HG03378 (cell line): Measurements from ENCODE around the gene NRARP.
"Not testable (repeated sequence)": the region's sequence is repeated elsewhere in the genome, so short reads cannot be mapped to it uniquely, and the experiment has no call there.

ENCODE experiments used
- ATAC-seq: cut with Tn5 transposase; IDR thresholded peaks from one replicate; pipeline ENCODE4 v1.9.1; 2021; ENCODE audit warnings: mild to moderate bottlenecking, moderate library complexity; ENCODE audit not compliant: unreplicated experiment

The NRARP gene

GRCh38 chr9:137302118-137302448 is at the start of gene NRARP:
Gene NRARP (minus strand): TSS chr9:137302271. CDS start chr9:137301928, 343 bp downstream.
- peak; percentile 45 for ATAC-seq

- no peak for ATAC-seq
Observed at GRCh38 chr9:137350696-137351584, 48.9 kb upstream of the NRARP start.

- ATAC-seq: no peak
Observed at GRCh38 chr9:137349471-137350033, 47.5 kb upstream of the NRARP start.

GRCh38 chr9:137348769-137349470 is 46.8 kb upstream of the NRARP start:
- ATAC-seq: no peak

GRCh38 chr9:137347928-137348327 is 45.9 kb upstream of the NRARP start:
- ATAC-seq: no peak

- no peak for ATAC-seq
Observed at GRCh38 chr9:137342482-137342881, 40.4 kb upstream of the NRARP start.

- ATAC-seq: no peak
Observed at GRCh38 chr9:137341227-137341626, 39.2 kb upstream of the NRARP start.

- not testable (repeated sequence) for ATAC-seq
Observed at GRCh38 chr9:137339908-137340462, 37.9 kb upstream of the NRARP start.

- no peak for ATAC-seq
Observed at GRCh38 chr9:137339045-137339907, 37.2 kb upstream of the NRARP start.

- no peak for ATAC-seq
Observed at GRCh38 chr9:137336735-137337134, 34.7 kb upstream of the NRARP start.

- no peak for ATAC-seq
Observed at GRCh38 chr9:137333016-137333671, 31.1 kb upstream of the NRARP start.

- ATAC-seq: no peak
Observed at GRCh38 chr9:137331929-137332328, 29.9 kb upstream of the NRARP start.

GRCh38 chr9:137330689-137331088 is 28.6 kb upstream of the NRARP start:
- ATAC-seq: no peak

- not testable (repeated sequence) for ATAC-seq
Observed at GRCh38 chr9:137329590-137329989, 27.5 kb upstream of the NRARP start.

GRCh38 chr9:137327641-137328550 is 25.8 kb upstream of the NRARP start:
- not testable (repeated sequence) for ATAC-seq

- no peak for ATAC-seq
Observed at GRCh38 chr9:137326445-137327065, 24.5 kb upstream of the NRARP start.

GRCh38 chr9:137325799-137326198 is 23.7 kb upstream of the NRARP start:
- ATAC-seq: no peak

GRCh38 chr9:137325124-137325523 is 23.1 kb upstream of the NRARP start:
- no peak for ATAC-seq
